Astrocyte (in vitro differentiated cells and primary cell): ENCODE measurements around the gene CENPF. TPM values are rescaled to one million over a fixed set of nuclear protein-coding genes. Genes with fewer than 3 reads are reported as not detected.

ENCODE experiments used
- DNase-seq: peaks from one replicate; pipeline ENCODE4 v3.0.0-alpha.2; 2010; ENCODE audit warnings: low read depth
- FAIRE-seq: peaks from 2 replicates; lab custom pipeline; 2011; peaks lifted over from hg19 to GRCh38; lab: Jason Lieb, UNC
- H2AFZ ChIP-seq: 2 replicates; pipeline ENCODE4 v1.6.0; 2012; ENCODE audit warnings: low read depth, low read length, inconsistent platforms
- H3K27ac ChIP-seq: 2 replicates; pipeline ENCODE4 v1.5.1; 2011; ENCODE audit warnings: low read depth, low read length, inconsistent platforms
- H3K27me3 ChIP-seq: 2 replicates; pipeline ENCODE4 v1.6.0; 2011; ENCODE audit warnings: low read length, inconsistent platforms; ENCODE audit not compliant: insufficient read depth
- H3K36me3 ChIP-seq: 2 replicates; pipeline ENCODE4 v1.5.1; 2011; ENCODE audit warnings: low read length, inconsistent platforms; ENCODE audit not compliant: insufficient read depth
- H3K4me1 ChIP-seq: 2 replicates; pipeline ENCODE4 v1.5.1; 2011; ENCODE audit warnings: low read length, inconsistent platforms; ENCODE audit not compliant: insufficient read depth
- H3K4me2 ChIP-seq: 2 replicates; pipeline ENCODE4 v1.6.0; 2012; ENCODE audit warnings: low read length, inconsistent platforms
- H3K4me3 ChIP-seq: 2 replicates; pipeline ENCODE4 v1.5.1; 2011; ENCODE audit warnings: low read depth, mild to moderate bottlenecking, low read length, inconsistent platforms; ENCODE audit not compliant: insufficient read depth
- H3K79me2 ChIP-seq: 2 replicates; pipeline ENCODE4 v1.6.0; 2012; ENCODE audit warnings: mild to moderate bottlenecking, low read length, inconsistent platforms; ENCODE audit not compliant: insufficient read depth
- H3K9ac ChIP-seq: 2 replicates; pipeline ENCODE4 v1.6.0; 2012; ENCODE audit warnings: mild to moderate bottlenecking, low read length, inconsistent platforms
- H3K9me3 ChIP-seq: 2 replicates; pipeline ENCODE4 v1.5.1; 2012; ENCODE audit warnings: low read depth, mild to moderate bottlenecking, low read length, inconsistent platforms; ENCODE audit not compliant: insufficient read depth
- H4K20me1 ChIP-seq: 2 replicates; pipeline ENCODE4 v1.6.0; 2012; ENCODE audit warnings: low read length, inconsistent platforms; ENCODE audit not compliant: insufficient read depth
- H3K27ac Mint-ChIP-seq: one replicate; pipeline ENCODE4 v1.8.0; 2021; ENCODE audit warnings: mild to moderate bottlenecking, mixed read lengths; ENCODE audit not compliant: unreplicated experiment
- H3K27me3 Mint-ChIP-seq: one replicate; pipeline ENCODE4 v1.8.0; 2021; ENCODE audit warnings: low read depth, mixed read lengths; ENCODE audit not compliant: unreplicated experiment
- H3K36me3 Mint-ChIP-seq: one replicate; pipeline ENCODE4 v1.8.0; 2021; ENCODE audit warnings: low read depth, mixed read lengths; ENCODE audit not compliant: unreplicated experiment
- H3K4me1 Mint-ChIP-seq: one replicate; pipeline ENCODE4 v1.8.0; 2021; ENCODE audit warnings: low read depth, mixed read lengths; ENCODE audit not compliant: unreplicated experiment
- H3K4me3 Mint-ChIP-seq: one replicate; pipeline ENCODE4 v1.8.0; 2021; ENCODE audit warnings: mild to moderate bottlenecking, moderate library complexity, mixed read lengths; ENCODE audit not compliant: unreplicated experiment
- H3K9me3 Mint-ChIP-seq: one replicate; pipeline ENCODE4 v1.8.0; 2021; ENCODE audit warnings: mild to moderate bottlenecking, mixed read lengths; ENCODE audit not compliant: unreplicated experiment
- EZH2 ChIP-seq: IDR thresholded peaks from 2 replicates; pipeline ENCODE4 v1.6.1; 2012; ENCODE audit warnings: mild to moderate bottlenecking, low read length, inconsistent platforms; ENCODE audit not compliant: insufficient read depth
- total RNA-seq: library from RNA; stranded (reverse); gene quantifications from 2 replicates; pipeline ENCODE4 v1.2.1, GENCODE V29; 2021
- TF ChIP-seq, protein P1 (sequence below): IDR thresholded peaks from 2 replicates; pipeline ENCODE4 v1.5.1; 2011; ENCODE audit warnings: low read depth, mild to moderate bottlenecking, inconsistent platforms, low read length, moderate library complexity; ENCODE audit not compliant: insufficient read depth

The CENPF gene
- total RNA-seq, 1 donor from 2014 or later = 22.9 TPM

DNA sequence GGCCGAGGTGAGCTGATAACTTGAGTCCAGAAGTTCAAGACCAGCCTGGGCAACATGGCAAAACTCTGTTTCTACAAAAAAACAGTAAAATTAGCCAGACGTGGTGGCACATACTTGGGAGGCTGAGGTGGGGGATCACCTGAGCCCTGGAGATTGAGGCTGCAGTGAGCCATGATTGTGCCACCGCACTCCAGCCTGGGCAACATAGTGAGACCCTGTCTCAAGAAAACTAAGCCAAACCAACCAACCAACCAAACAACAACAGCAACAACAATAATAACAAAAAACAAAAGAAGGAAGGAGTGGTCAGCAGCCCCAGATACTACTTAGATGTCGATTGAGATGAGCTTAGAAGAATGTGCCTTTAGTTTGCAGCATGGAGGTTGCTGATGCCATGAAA, 47.7 kb downstream of the CENPF start:
- Histone ChIP-seq H3K79me2 (peaks cover 2% of the 10 kb centered on the region), H3K4me2 (no peak overlapping the region), H3K9me3 (no peaks in the 10 kb centered on the region), H3K36me3 (peaks cover 22% of the 10 kb centered on the region), H3K4me3 (no peak overlapping the region), H3K4me1 (no peaks in the 10 kb centered on the region), H3K27me3 (no peaks in the 10 kb centered on the region), H3K27ac (no peak overlapping the region), H4K20me1 (peaks cover 3% of the 10 kb centered on the region), H3K9ac (no peak overlapping the region), H2AFZ (no peak overlapping the region)
- Mint-ChIP-seq H3K27me3 (no peaks in the 10 kb centered on the region), H3K27ac (no peak overlapping the region), H3K4me1 (no peaks in the 10 kb centered on the region), H3K36me3 (no peaks in the 10 kb centered on the region), H3K4me3 (no peak overlapping the region), H3K9me3 (no peaks in the 10 kb centered on the region)
- no peak for FAIRE-seq
- DNase-seq = no peak
- no peak for TF ChIP-seq EZH2
- TF ChIP-seq, protein P1, sequence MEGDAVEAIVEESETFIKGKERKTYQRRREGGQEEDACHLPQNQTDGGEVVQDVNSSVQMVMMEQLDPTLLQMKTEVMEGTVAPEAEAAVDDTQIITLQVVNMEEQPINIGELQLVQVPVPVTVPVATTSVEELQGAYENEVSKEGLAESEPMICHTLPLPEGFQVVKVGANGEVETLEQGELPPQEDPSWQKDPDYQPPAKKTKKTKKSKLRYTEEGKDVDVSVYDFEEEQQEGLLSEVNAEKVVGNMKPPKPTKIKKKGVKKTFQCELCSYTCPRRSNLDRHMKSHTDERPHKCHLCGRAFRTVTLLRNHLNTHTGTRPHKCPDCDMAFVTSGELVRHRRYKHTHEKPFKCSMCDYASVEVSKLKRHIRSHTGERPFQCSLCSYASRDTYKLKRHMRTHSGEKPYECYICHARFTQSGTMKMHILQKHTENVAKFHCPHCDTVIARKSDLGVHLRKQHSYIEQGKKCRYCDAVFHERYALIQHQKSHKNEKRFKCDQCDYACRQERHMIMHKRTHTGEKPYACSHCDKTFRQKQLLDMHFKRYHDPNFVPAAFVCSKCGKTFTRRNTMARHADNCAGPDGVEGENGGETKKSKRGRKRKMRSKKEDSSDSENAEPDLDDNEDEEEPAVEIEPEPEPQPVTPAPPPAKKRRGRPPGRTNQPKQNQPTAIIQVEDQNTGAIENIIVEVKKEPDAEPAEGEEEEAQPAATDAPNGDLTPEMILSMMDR = no peak

DNA sequence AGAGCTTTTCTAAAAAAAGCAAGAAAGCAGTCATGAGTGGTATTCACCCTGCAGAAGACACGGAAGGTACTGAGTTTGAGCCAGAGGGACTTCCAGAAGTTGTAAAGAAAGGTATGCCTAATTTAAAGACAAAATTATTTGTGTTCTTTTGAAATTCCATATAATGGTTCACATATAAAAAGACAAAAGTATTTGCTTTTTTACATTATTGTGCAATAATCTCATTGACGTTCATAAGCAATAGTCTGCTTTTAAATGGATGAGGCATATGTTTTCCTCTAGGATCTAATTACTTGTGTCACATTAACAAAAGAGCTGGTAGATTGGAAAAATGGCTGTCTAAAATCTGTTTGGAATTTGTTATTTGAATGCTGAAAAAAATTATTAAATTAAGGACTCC, 54.3 kb downstream of the CENPF start:
- no peaks in the 10 kb centered on the region for H3K27me3 ChIP-seq
- Mint-ChIP-seq H3K4me3 (no peak overlapping the region), H3K27ac (no peak overlapping the region), H3K4me1 (no peaks in the 10 kb centered on the region), H3K36me3 (no peaks in the 10 kb centered on the region), H3K27me3 (no peaks in the 10 kb centered on the region), H3K9me3 (no peaks in the 10 kb centered on the region)
- no peak overlapping the region for H2AFZ ChIP-seq
- no peaks in the 10 kb centered on the region for H3K9me3 ChIP-seq
- H3K4me2 ChIP-seq = no peak overlapping the region
- no peaks in the 10 kb centered on the region for H3K4me1 ChIP-seq
- no peak overlapping the region for H3K27ac ChIP-seq
- TF ChIP-seq, protein P1 = no peak
- TF ChIP-seq EZH2 = no peak
- H4K20me1 ChIP-seq = no peaks in the 10 kb centered on the region
- peaks cover 23% of the 10 kb centered on the region for H3K36me3 ChIP-seq
- peaks cover 4% of the 10 kb centered on the region for H3K79me2 ChIP-seq
- DNase-seq (no peak), FAIRE-seq (no peak)
- no peak overlapping the region for H3K4me3 ChIP-seq
- H3K9ac ChIP-seq = no peak overlapping the region

GRCh38 chr1:214658175-214658574, 55.2 kb downstream of the CENPF start:
- no peak overlapping the region for H3K4me3 Mint-ChIP-seq
- Histone ChIP-seq H3K4me2 (no peak overlapping the region), H3K9ac (no peak overlapping the region), H3K4me1 (no peaks in the 10 kb centered on the region), H3K9me3 (no peaks in the 10 kb centered on the region), H3K27ac (no peak overlapping the region), H3K79me2 (peaks cover 4% of the 10 kb centered on the region), H4K20me1 (no peaks in the 10 kb centered on the region), H2AFZ (no peak overlapping the region), H3K27me3 (no peaks in the 10 kb centered on the region), H3K36me3 (peaks cover 22% of the 10 kb centered on the region), H3K4me3 (no peak overlapping the region)
- H3K27me3 Mint-ChIP-seq = no peaks in the 10 kb centered on the region
- H3K27ac Mint-ChIP-seq = no peak overlapping the region
- DNase-seq (no peak), FAIRE-seq (no peak)
- no peaks in the 10 kb centered on the region for H3K9me3 Mint-ChIP-seq
- TF ChIP-seq, protein P1 = no peak
- TF ChIP-seq EZH2 = no peak
- H3K36me3 Mint-ChIP-seq = no peaks in the 10 kb centered on the region
- H3K4me1 Mint-ChIP-seq = no peaks in the 10 kb centered on the region
